SU-DHL-6 (cell line): Measurements from ENCODE around the gene TRIM66.

Experiments
- H2AFZ ChIP-seq: fragments of 200-600 bp; sonication (generic); 2 replicates; pipeline ENCODE4 v1.6.1; 2014; ENCODE audit warnings: low read depth, mild to moderate bottlenecking, moderate library complexity, mixed read lengths, antibody characterized with exemption, low read length; ENCODE audit not compliant: severe bottlenecking
- H3F3A ChIP-seq: fragments of 200-600 bp; shearing (Covaris generic); 2 replicates; pipeline ENCODE4 v1.6.0; 2016; ENCODE audit warnings: antibody characterized with exemption, mild to moderate bottlenecking; ENCODE audit not compliant: insufficient read depth
- H3K27ac ChIP-seq: fragments of 200-600 bp; sonication (generic); 2 replicates; pipeline ENCODE4 v1.5.1; 2016; ENCODE audit warnings: low read depth, mild to moderate bottlenecking, low read length, moderate library complexity, mixed read lengths
- H3K27me3 ChIP-seq: fragments of 200-600 bp; sonication (generic), shearing (Covaris generic); 2 replicates; pipeline ENCODE4 v1.6.0; 2014; ENCODE audit warnings: mild to moderate bottlenecking, low read length
- H3K36me3 ChIP-seq: fragments of 200-600 bp; sonication (generic); 2 replicates; pipeline ENCODE4 v1.6.1; 2014; ENCODE audit warnings: mild to moderate bottlenecking, low read length, mixed read lengths
- H3K4me2 ChIP-seq: fragments of 300-600, 200-600 bp; shearing (Covaris generic), sonication (generic); 2 replicates; pipeline ENCODE4 v1.6.0; 2014; ENCODE audit warnings: low read length, low read depth, mild to moderate bottlenecking; ENCODE audit not compliant: poor library complexity, severe bottlenecking
- H3K4me3 ChIP-seq: fragments of 200-600 bp; sonication (generic); 2 replicates; pipeline ENCODE4 v1.5.1; 2014; ENCODE audit warnings: antibody characterized with exemption, low read length, mild to moderate bottlenecking, mixed read lengths; ENCODE audit not compliant: insufficient read depth, poor library complexity, severe bottlenecking
- H3K79me2 ChIP-seq: fragments of 200-600 bp; sonication (generic); 2 replicates; pipeline ENCODE4 v1.6.1; 2014; ENCODE audit warnings: mild to moderate bottlenecking, low read length, moderate library complexity; ENCODE audit not compliant: insufficient read depth
- H3K9ac ChIP-seq: fragments of 200-600 bp; sonication (generic); 2 replicates; pipeline ENCODE4 v1.7.0; 2014; ENCODE audit warnings: mild to moderate bottlenecking, low read length
- H3K9me2 ChIP-seq: fragments of 200-600 bp; sonication (generic); replicated peaks from 2 replicates; pipeline ENCODE4 v1.6.1; 2014; ENCODE audit warnings: low read length; ENCODE audit not compliant: insufficient read depth
- H3K9me3 ChIP-seq: fragments of 200-600 bp; sonication (generic); 2 replicates; pipeline ENCODE4 v1.6.1; 2014; ENCODE audit warnings: low read length, mixed read lengths; ENCODE audit not compliant: insufficient read depth
- H4K20me1 ChIP-seq: fragments of 200-600 bp; sonication (generic); 2 replicates; pipeline ENCODE4 v1.6.1; 2014; ENCODE audit warnings: low read depth, mild to moderate bottlenecking, antibody characterized with exemption, low read length, moderate library complexity, mixed read lengths
- CTCF ChIP-seq: fragments of 200-600 bp; sonication (generic); IDR thresholded peaks from one replicate; pipeline ENCODE4 v1.5.1; 2017; ENCODE audit warnings: antibody characterized with exemption, mild to moderate bottlenecking, low read length, moderate library complexity; ENCODE audit not compliant: insufficient read depth, poor library complexity, severe bottlenecking
- EZH2phosphoT487 ChIP-seq: fragments of 200-600 bp; sonication (generic), shearing (Covaris generic); conservative IDR thresholded peaks from 2 replicates; pipeline ENCODE4 v1.6.1; 2018; ENCODE audit warnings: mild to moderate bottlenecking, antibody characterized with exemption, low read length, moderate library complexity, mixed read lengths

Gene TRIM66

GRCh38 chr11:8682303-8683114, at the start of gene TRIM66, which contains the start of gene RPL27A:
Gene TRIM66, minus strand, starts transcription at chr11:8682665. Its CDS starts 10,391 bp downstream, at chr11:8672274.
Gene RPL27A, plus strand, starts transcription at chr11:8682792. Its CDS starts 22 bp downstream, at chr11:8682814.
- H3K9me2 ChIP-seq = no peaks in the 10 kb centered on the region
- H3K79me2 ChIP-seq = peaks cover 44% of the 10 kb centered on the region
- TF ChIP-seq CTCF (no peak), EZH2phosphoT487 (no peak)
- H3K9ac ChIP-seq = peak within 1 kb of the TSS; percentile 96
- H2AFZ ChIP-seq = no peak within 1 kb of the TSS
- H3K4me2 ChIP-seq = peak within 1 kb of the TSS; percentile 91
- peaks cover 8% of the 10 kb centered on the region; the same call in 1 of the 2 replicates for H4K20me1 ChIP-seq
- no peaks in the 10 kb centered on the region for H3K27me3 ChIP-seq
- H3K4me3 ChIP-seq = peak within 1 kb of the TSS; percentile 75
- peaks cover 60% of the 10 kb centered on the region for H3F3A ChIP-seq
- H3K9me3 ChIP-seq = no peaks in the 10 kb centered on the region
- peak within 1 kb of the TSS; percentile 98 for H3K27ac ChIP-seq
- H3K36me3 ChIP-seq = peaks cover 42% of the 10 kb centered on the region

- H3K79me2 ChIP-seq = no peaks in the 10 kb centered on the region
- H3K4me3 ChIP-seq = no peak overlapping the region
- H3K9me2 ChIP-seq = no peaks in the 10 kb centered on the region
- H3K9me3 ChIP-seq = no peaks in the 10 kb centered on the region
- TF ChIP-seq EZH2phosphoT487 (no peak), CTCF (no peak)
- no peaks in the 10 kb centered on the region for H3F3A ChIP-seq
- no peak overlapping the region for H3K9ac ChIP-seq
- H4K20me1 ChIP-seq = no peaks in the 10 kb centered on the region
- no peaks in the 10 kb centered on the region for H3K27me3 ChIP-seq
- H3K27ac ChIP-seq = no peak overlapping the region
- no peak overlapping the region for H2AFZ ChIP-seq
- H3K4me2 ChIP-seq = no peak overlapping the region
- H3K36me3 ChIP-seq = no peaks in the 10 kb centered on the region
Measured at GRCh38 chr11:8731647-8732323, 49.3 kb upstream of the TRIM66 start.

DNA sequence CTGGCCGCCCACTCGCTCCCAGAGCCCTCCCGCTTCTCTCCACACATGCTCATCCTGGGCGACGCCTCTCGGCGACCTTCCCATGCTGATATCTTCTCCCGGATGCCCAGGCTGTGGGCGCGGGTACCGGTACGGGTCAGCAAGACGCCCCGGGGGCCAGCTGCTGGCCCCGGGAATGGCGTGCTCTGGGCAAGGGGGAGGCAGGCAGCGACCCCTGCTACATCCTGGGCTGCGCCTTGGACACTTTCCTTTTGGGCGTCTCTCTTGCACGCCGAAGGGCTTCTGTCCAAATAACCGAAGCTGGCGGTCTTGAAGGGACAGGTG, 48.2 kb upstream of the TRIM66 start:
- H2AFZ ChIP-seq = no peak overlapping the region
- no peaks in the 10 kb centered on the region for H3K9me2 ChIP-seq
- no peak overlapping the region for H3K4me2 ChIP-seq
- no peak for TF ChIP-seq EZH2phosphoT487
- TF ChIP-seq CTCF = no peak
- no peak overlapping the region for H3K27ac ChIP-seq
- H3K27me3 ChIP-seq = no peaks in the 10 kb centered on the region
- H3K36me3 ChIP-seq = no peaks in the 10 kb centered on the region
- no peak overlapping the region for H3K4me3 ChIP-seq
- no peaks in the 10 kb centered on the region for H3K9me3 ChIP-seq
- no peaks in the 10 kb centered on the region for H4K20me1 ChIP-seq
- H3K79me2 ChIP-seq = no peaks in the 10 kb centered on the region
- H3K9ac ChIP-seq = no peak overlapping the region
- H3F3A ChIP-seq = no peaks in the 10 kb centered on the region
